ENCODE results near the gene PMPCA.
A peak's percentile ranks its signal among the peaks of the same experiment; 100 is the strongest.
"Not testable (repeated sequence)": the region's sequence is repeated elsewhere in the genome, so short reads cannot be mapped to it uniquely, and the experiment has no call there.

The PMPCA gene

DNA sequence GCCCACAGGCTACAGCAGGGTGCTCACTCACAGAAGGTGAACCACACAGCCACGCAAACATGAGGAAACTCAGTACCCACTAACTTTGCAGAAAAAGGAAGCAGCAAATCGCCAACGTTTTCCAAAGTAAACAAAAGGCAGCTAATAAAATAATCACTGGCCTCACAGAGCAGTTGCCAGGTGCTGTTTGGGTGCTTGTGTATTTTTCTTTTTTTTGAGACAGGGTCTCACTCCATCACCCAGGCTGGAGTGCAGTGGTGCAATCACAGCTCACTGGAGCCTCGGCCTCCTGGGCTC, 14.3 kb upstream of the PMPCA start:
- Mint-ChIP-seq H3K4me1 (ENCODE audit: low read depth) (peaks cover 12% of the 10 kb centered on the region), H3K9me3 (ENCODE audit: low read depth) (no peaks in the 10 kb centered on the region), H3K36me3 (peaks cover 8% of the 10 kb centered on the region), H3K27me3 (no peaks in the 10 kb centered on the region), H3K4me3 (no peak overlapping the region), H3K27ac (no peak overlapping the region)

DNA sequence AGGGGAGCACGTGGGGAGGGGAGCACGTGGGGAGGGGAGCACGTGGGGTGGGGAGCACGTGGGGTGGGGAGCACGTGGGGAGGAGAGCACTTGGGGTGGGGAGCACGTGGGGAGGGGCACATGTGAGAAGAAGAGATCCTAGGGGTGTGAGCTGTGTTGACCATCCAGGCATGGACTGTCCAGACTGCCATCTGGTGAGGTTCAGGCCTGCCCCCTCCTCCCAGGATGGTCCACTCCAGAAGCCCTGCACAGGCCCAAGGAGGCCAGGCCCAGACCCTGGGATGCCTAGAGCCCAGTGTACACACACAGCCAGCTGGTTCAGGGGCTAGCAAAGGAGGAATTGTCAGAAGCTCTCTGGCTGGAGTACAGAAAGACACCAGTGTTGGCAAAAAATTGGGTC, 12.8 kb upstream of the PMPCA start:
- H3K4me1 Mint-ChIP-seq (ENCODE audit: low read depth), result peaks cover 18% of the 10 kb centered on the region
- H3K4me3 Mint-ChIP-seq, result no peak overlapping the region
- no peak overlapping the region for H3K27ac Mint-ChIP-seq
- peaks cover 7% of the 10 kb centered on the region for H3K36me3 Mint-ChIP-seq
- H3K27me3 Mint-ChIP-seq, result no peaks in the 10 kb centered on the region
- no peaks in the 10 kb centered on the region for H3K9me3 Mint-ChIP-seq (ENCODE audit: low read depth)

DNA sequence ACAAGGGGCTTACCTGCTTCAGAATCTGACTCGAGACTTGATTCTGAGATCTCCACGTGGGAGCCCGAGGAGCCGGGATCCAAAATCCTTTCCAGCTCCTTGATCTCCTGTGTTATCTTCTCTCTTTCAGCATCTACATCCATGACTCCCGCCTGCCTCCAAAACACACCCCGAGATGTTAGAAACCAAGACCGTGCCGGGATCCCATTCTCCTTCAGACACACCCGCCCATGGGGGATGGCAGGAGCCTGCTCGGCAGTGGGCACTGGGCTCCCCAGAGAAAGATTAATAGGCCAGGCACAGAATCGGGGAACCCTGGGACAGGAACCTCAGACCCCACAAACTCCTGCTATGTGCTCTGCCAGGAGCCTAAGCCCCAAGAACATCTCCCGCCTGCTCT, 12.2 kb upstream of the PMPCA start:
- peaks cover 20% of the 10 kb centered on the region for H3K4me1 Mint-ChIP-seq (ENCODE audit: low read depth)
- H3K4me3 Mint-ChIP-seq, result peak overlapping the region; percentile 92
- H3K27me3 Mint-ChIP-seq, result no peaks in the 10 kb centered on the region
- H3K36me3 Mint-ChIP-seq, result peaks cover 7% of the 10 kb centered on the region
- H3K9me3 Mint-ChIP-seq (ENCODE audit: low read depth), result no peaks in the 10 kb centered on the region
- H3K27ac Mint-ChIP-seq, result no peak overlapping the region

DNA sequence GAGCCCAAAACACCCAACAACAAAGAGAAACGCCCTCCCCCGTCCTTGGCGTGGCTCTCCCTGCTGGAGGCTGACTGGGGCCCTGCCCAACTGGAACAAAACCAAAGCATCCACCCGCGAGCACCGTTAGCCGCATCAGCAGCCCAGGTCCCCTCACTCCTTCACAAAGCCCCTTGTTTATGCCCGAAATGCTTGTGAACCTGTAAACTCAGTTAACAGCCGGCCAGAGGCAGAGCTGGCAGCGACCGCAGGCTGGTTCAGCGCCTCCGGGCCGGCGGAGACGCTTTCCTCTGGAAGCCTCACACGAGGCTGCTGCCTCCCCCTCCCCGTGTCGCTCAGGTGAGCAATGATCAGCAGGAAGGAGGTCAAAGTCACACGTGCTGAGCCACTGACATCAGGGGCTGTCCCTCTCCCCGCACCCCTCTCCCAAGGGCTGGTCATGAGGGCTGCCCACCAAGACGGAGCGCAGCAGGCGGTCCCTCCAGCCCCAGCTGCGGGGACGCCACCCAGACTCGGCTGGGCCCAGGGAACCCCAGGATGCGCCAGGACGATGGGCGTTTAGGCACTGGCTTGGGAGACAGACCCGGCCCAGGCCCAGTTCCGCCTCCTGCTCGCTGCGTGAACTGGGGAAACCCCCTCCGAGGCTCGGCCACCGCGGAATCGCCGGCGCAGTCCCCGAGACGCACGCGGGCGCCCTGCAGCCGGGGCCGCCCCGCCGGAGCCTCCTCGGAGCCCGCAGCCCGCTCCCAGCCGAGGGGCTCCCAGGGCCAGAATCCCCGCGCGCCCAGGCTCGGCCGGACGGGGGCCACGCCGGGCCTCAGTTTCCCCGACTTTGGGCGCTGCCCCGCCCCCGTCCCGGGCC, 11.1 kb upstream of the PMPCA start:
- H3K27ac Mint-ChIP-seq, result peak overlapping the region; percentile 91
- no peaks in the 10 kb centered on the region for H3K9me3 Mint-ChIP-seq (ENCODE audit: low read depth)
- peaks cover 7% of the 10 kb centered on the region for H3K36me3 Mint-ChIP-seq

DNA sequence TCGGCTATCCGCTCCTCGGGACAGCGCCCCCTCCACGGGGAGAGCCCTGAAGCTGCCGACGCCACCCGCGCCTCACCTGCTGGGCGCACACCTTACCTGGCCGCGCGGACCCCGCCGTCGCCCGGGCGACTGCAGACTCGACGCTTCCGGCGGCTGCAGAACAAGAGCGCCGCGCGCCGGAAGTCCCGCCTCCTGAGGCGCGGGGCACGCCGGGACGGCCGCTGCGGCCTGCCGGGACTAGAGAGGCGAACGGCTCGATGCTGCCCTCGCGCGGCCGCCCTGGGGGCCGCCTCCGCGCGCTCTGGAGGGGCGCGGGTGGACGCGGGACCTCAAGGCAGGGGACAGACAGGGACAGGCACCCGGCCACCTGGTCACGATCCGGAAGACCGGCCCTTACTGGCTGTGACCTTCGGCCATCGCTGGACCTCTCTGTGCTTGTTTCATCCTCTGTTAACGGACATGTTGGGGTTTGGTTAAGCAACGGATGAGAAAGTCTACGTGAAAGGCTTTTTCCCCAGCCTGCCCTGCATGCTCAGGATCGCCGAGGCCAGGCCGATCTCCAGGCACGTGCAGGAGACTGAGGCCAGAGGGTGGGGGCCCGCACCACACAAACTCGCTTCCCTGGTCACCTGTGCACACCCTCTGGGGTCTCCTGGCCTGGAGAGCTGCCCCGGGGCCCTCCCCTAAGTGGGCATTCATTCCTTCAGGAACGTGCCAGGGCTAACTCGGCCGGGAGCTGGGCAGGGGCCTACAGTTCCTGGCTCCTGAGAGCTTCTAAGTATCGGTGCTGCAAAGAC, 10.2 kb upstream of the PMPCA start, which contains the start of gene SNAPC4:
SNAPC4 (minus strand) TSS at position 133 of the 797 bp plus-strand sequence. CDS start 1,742 bp downstream, outside the sequence.
- Mint-ChIP-seq H3K27ac (peak within 1 kb of the TSS; percentile 91), H3K4me1 (ENCODE audit: low read depth) (peaks cover 40% of the 10 kb centered on the region), H3K9me3 (ENCODE audit: low read depth) (no peaks in the 10 kb centered on the region), H3K4me3 (peak within 1 kb of the TSS; percentile 92), H3K36me3 (peaks cover 9% of the 10 kb centered on the region), H3K27me3 (no peaks in the 10 kb centered on the region)

More for the DNA sequence above, 11.1 kb upstream of the PMPCA start:
- H3K27me3 Mint-ChIP-seq, result no peaks in the 10 kb centered on the region
- peaks cover 31% of the 10 kb centered on the region for H3K4me1 Mint-ChIP-seq (ENCODE audit: low read depth)
- peak overlapping the region; percentile 92 for H3K4me3 Mint-ChIP-seq

DNA sequence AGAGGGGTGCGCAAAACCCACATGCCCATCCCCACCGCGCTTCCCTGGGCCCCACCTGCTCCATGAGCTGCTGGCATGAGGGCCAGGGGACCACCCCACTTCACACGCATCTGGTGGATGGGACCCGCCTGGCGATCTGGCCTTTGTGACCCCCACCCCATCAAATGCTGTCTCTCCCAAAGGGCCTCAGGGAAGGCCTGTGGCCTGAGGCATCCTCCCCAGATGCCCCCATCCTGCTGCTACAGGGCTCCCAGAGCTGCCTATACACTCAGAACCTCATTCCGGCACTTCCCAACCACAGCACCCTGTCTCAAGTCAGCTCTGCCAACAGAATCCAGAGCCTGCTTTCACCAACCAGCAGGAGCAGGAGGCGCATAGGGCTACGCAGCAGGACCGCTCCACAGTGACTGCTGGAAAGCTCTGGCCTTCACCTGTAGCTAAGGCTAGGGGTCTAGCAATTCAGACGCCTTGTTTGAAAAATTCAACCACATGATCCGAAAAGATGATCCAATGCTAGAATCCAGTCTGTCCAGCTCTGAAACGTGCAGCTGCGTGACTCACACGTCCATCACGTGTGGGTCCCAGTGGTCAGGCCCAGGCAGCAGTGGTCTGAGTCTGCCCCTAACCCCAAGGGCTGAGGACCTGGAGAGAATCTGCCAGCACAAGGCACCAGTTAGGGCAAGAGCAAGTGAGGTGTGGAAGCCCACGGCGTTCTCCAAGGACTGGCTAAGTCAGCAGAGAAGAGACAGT, 9.1 kb upstream of the PMPCA start:
- H3K4me1 Mint-ChIP-seq (ENCODE audit: low read depth), result peaks cover 47% of the 10 kb centered on the region
- peak overlapping the region; percentile 46 for H3K27ac Mint-ChIP-seq
- peak overlapping the region; percentile 40 for H3K4me3 Mint-ChIP-seq
- peaks cover 9% of the 10 kb centered on the region for H3K36me3 Mint-ChIP-seq
- H3K27me3 Mint-ChIP-seq, result no peaks in the 10 kb centered on the region
- H3K9me3 Mint-ChIP-seq (ENCODE audit: low read depth), result no peaks in the 10 kb centered on the region

DNA sequence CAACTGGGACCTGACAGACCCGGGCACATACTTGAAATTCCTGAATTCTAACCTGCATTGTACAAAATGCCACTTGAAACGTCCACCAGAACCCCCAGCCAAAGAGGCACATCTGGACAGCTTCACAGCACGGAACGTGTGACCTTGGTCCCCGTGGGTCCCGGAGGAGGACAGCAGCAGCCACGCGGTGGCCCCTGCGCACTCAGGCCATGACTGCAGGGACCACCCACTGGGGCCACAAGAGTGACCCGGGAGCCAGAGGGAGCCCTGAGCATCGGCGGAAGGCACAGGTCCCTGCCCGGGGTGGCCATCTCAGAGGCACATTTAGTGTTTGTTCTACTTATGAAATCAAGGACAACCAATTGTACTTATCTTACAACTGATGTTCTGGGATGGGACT, 8.4 kb upstream of the PMPCA start:
- H3K36me3 Mint-ChIP-seq, result peaks cover 9% of the 10 kb centered on the region
- peak overlapping the region; percentile 68 for H3K27ac Mint-ChIP-seq

DNA sequence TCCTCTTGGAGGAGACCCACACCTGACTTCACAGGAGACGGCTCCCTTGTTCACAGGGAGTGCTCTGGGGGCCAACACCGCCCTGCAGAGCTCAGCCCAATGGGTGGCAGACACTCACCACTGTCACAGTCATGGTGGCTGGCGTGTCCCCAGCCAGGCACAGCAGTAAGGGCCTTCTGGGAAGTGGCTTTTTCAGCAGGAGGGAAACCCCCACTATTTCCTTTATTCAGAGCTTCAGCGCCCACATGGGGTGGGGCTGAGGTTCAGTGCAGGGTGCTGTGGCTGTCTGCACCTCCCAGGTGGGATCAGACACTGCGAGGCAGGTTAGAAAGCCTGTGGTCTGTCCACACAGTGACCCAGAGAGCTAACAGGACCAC, 6.9 kb upstream of the PMPCA start:
- Mint-ChIP-seq H3K9me3 (ENCODE audit: low read depth) (no peaks in the 10 kb centered on the region), H3K36me3 (peaks cover 12% of the 10 kb centered on the region), H3K27me3 (no peaks in the 10 kb centered on the region), H3K4me1 (ENCODE audit: low read depth) (peaks cover 52% of the 10 kb centered on the region), H3K27ac (peak overlapping the region; percentile 82), H3K4me3 (peak overlapping the region; percentile 76)

More for the DNA sequence above, 8.4 kb upstream of the PMPCA start:
- peak overlapping the region; percentile 38 for H3K4me3 Mint-ChIP-seq
- no peaks in the 10 kb centered on the region for H3K27me3 Mint-ChIP-seq
- H3K4me1 Mint-ChIP-seq (ENCODE audit: low read depth), result peaks cover 49% of the 10 kb centered on the region
- no peaks in the 10 kb centered on the region for H3K9me3 Mint-ChIP-seq (ENCODE audit: low read depth)

DNA sequence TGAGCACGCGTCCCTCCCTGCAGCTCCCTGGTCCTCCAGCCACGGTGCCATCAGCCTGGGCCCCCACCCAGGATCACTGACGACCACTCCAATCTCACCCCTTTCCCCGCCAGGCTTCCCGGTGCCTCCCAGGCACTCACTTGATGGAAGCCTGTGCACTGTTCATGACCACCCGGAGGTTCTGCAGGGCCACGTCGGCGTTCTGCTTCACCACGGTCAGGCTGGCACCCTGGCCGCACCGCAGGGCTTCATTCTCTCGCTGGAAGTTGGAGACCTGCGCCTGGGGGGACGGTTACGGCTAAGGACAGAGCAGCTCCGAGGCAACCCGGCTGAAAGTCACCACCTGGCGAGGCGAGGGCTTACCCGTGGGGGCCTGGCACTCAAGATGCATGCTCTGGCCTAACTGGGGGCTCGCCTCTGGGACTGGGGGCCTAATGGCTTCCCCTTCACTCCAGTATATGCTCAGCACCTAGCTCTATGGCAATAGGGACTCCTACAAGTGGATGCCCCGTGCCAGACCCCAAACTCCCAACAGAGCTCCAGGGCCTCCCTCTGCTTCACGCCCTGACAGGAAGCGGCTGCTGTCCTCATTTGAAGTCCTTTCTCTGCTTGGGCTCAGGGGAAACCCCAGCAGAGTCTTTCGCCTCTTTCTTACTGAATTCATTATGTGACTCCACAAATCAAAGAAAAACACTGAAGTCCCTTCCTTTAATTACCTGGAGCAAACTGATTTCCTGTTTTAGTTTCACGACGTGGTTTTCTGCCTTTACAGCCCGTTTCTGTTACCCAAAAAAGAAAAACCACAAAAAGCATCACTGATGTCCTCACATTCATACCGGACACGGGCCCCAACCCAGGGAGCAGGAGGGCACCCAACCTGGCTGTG, 6.3 kb upstream of the PMPCA start:
- Mint-ChIP-seq H3K27ac (peak overlapping the region; percentile 82), H3K4me1 (ENCODE audit: low read depth) (peaks cover 52% of the 10 kb centered on the region), H3K36me3 (peaks cover 13% of the 10 kb centered on the region), H3K4me3 (peak overlapping the region; percentile 76), H3K9me3 (ENCODE audit: low read depth) (no peaks in the 10 kb centered on the region), H3K27me3 (no peaks in the 10 kb centered on the region)

DNA sequence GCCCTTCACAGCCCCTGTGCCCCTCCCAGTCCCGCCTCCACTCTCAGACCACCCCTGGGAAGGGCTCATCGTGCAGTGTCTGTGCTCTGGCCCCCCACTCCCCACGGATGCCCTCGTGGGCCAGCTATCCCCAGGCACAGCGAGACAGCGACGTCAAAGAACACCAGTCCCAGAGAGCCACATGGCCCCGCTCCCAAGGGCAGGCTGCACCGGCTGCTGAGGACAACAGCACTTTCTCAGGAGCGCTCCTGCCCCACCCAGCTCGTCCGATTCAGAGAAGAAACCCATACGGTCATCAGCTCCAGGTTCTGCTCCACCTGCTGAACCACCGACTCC, 5.7 kb upstream of the PMPCA start:
- Mint-ChIP-seq H3K4me1 (ENCODE audit: low read depth) (peaks cover 56% of the 10 kb centered on the region), H3K9me3 (ENCODE audit: low read depth) (no peaks in the 10 kb centered on the region), H3K27ac (peak overlapping the region; percentile 82), H3K4me3 (peak overlapping the region; percentile 76), H3K36me3 (peaks cover 12% of the 10 kb centered on the region), H3K27me3 (no peaks in the 10 kb centered on the region)

DNA sequence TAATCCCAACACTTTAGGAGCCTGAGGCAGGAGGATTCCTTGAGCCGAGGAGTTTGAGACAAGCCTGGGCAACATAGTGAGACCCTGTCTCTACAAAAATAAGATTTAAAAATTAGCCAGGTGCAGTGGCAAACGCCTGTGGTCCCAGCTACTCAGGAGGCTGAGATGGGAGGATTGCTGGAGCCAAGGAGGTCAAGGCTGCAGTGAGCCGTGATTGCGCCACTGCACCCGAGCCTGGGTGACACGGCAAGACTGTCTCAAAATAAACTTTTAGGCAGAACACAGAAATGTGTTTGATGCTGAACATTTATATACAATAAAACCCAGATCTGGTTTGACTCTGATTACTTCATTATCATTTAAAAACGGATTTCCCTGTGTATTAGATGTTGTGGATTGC, 5.0 kb upstream of the PMPCA start:
- H3K4me1 Mint-ChIP-seq (ENCODE audit: low read depth), result peaks cover 58% of the 10 kb centered on the region
- peaks cover 12% of the 10 kb centered on the region for H3K36me3 Mint-ChIP-seq
- H3K27me3 Mint-ChIP-seq, result no peaks in the 10 kb centered on the region
- H3K27ac Mint-ChIP-seq, result no peak overlapping the region
- no peaks in the 10 kb centered on the region for H3K9me3 Mint-ChIP-seq (ENCODE audit: low read depth)
- H3K4me3 Mint-ChIP-seq, result no peak overlapping the region

DNA sequence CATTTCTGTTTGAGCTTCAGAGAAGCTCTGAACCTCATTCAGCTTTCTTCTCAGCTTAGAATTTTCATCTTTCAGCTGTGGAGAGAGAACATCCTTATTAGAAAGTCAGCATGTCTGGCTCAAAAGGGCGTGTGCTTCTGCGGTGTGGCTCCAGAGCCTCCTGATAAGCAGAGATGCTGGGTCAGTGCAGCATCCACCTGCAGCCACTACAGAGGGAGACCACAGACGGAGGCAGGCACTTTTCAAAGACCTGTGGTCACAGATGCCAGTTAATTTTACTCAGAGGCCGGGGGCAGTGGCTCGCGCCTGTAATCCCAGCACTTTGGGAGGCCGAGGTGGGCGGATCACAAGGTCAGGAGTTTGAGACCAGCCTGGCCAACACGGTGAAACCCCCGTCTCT, 4.6 kb upstream of the PMPCA start:
- H3K27ac Mint-ChIP-seq; H3K9me3 Mint-ChIP-seq (ENCODE audit: low read depth); H3K27me3 Mint-ChIP-seq; H3K4me3 Mint-ChIP-seq: not testable (repeated sequence)
- H3K36me3 Mint-ChIP-seq, result peaks cover 12% of the 10 kb centered on the region
- H3K4me1 Mint-ChIP-seq (ENCODE audit: low read depth), result peaks cover 58% of the 10 kb centered on the region

DNA sequence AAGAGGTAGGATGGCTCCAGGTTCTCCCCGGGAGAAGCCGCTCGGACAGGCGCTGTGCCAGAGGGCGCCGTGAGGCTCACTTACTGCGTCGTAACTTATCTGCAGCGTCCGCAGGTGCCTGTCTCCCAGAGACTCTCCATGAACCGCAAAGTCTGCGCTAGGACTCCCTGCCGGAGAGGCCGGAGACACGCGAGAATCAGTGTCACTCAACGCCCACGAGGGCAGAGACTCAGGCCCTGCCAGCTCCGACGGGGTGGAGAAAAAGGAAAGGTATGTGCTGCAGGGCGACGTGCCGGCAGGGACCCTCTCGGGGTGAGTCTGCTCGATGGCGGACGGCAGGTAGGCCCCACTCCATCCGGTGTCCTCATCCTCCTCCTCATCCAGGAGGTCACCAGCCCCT, 3.4 kb upstream of the PMPCA start:
- not testable (repeated sequence) for H3K4me3 Mint-ChIP-seq; H3K27ac Mint-ChIP-seq; H3K9me3 Mint-ChIP-seq (ENCODE audit: low read depth); H3K27me3 Mint-ChIP-seq
- peaks cover 12% of the 10 kb centered on the region for H3K36me3 Mint-ChIP-seq
- peaks cover 65% of the 10 kb centered on the region for H3K4me1 Mint-ChIP-seq (ENCODE audit: low read depth)

DNA sequence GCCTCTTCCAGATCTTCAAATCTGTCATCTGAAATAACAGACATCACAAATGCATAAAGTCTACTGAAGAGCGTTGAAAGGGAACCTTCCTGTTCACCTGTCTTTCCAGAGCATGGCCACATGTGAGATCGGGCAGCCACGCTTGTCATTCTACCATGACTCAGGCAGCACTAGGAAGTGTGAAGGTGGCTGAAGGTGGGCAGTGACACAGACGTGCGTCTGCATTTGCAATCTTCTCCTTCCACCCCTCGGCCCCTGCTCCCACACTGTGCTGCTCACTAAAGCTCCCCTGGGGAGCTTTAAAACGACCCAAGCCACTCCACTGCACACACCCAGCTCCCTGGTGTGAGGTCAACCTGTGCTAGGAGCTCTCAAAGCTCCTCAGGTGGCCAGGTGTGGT, 2.5 kb upstream of the PMPCA start:
- peaks cover 64% of the 10 kb centered on the region for H3K4me1 Mint-ChIP-seq (ENCODE audit: low read depth)
- peak overlapping the region; percentile 42 for H3K4me3 Mint-ChIP-seq

More for the DNA sequence above, 2.5 kb upstream of the PMPCA start:
- Mint-ChIP-seq H3K27ac (peak overlapping the region; percentile 24), H3K27me3 (no peaks in the 10 kb centered on the region), H3K36me3 (peaks cover 14% of the 10 kb centered on the region), H3K9me3 (ENCODE audit: low read depth) (no peaks in the 10 kb centered on the region)

All from activated naive CD8-positive, alpha-beta T cell (primary cell).